Measurements from ENCODE around the gene SLC2A5.
A peak's percentile ranks its signal among the peaks of the same experiment; 100 is the strongest.

SLC2A5 gene

GRCh38 chr1:9107136-9107535, 37.7 kb upstream of the SLC2A5 start:
- Histone ChIP-seq H2BK12ac (ENCODE audit: low read length) (no peak overlapping the region), H3K4me1 (ENCODE audit: control insufficient read depth in 1 of 2, insufficient read depth in 2 of 2, low read length in 2 of 2) (no peaks in the 10 kb centered on the region), H3K4me3 (ENCODE audit: low read depth, low read length) (no peak overlapping the region), H3K36me3 (ENCODE audit: control insufficient read depth in 1 of 2, insufficient read depth in 2 of 2, low read length in 2 of 2) (peaks cover 6 to 27% of the 10 kb centered on the region in 2 experiments), H3K79me1 (ENCODE audit: low read length) (no peaks in the 10 kb centered on the region), H3K4ac (ENCODE audit: low read depth, low read length) (no peak overlapping the region), H4K8ac (ENCODE audit: low read depth, low read length) (no peak overlapping the region), H3K18ac (ENCODE audit: low read length) (no peak overlapping the region), H3K14ac (ENCODE audit: low read length) (no peak overlapping the region), H2BK120ac (ENCODE audit: insufficient read depth, low read length, poor library complexity) (no peak overlapping the region), H4K91ac (ENCODE audit: low read depth, low read length) (no peak overlapping the region), H3K9me3 (ENCODE audit: insufficient read depth, low read depth, low read length) (peaks cover 3% of the 10 kb centered on the region), H2BK5ac (ENCODE audit: low read depth, low read length, poor library complexity) (no peak overlapping the region), H4K12ac (ENCODE audit: low read depth, low read length) (no peak overlapping the region), H3K4me2 (ENCODE audit: low read length) (no peak overlapping the region), H3K27ac (ENCODE audit: low read depth, low read length) (no peak overlapping the region), H2AFZ (ENCODE audit: insufficient read depth, low read length, poor library complexity) (no peak overlapping the region), H3K23ac (ENCODE audit: low read length) (no peak overlapping the region), H2AK5ac (ENCODE audit: low read length) (no peak overlapping the region), H3K9ac (ENCODE audit: low read length) (no peak overlapping the region), H3K27me3 (ENCODE audit: insufficient read depth, low read length) (no peaks in the 10 kb centered on the region), H3K79me2 (ENCODE audit: control insufficient read depth, insufficient read depth, low read length, poor library complexity) (no peaks in the 10 kb centered on the region)
- WGBS (ENCODE audit: extremely low coverage, insufficient coverage, insufficient read length), result no CpG with 5 or more reads among the region's 4 CpGs
- no peak for DNase-seq

- H3K27ac ChIP-seq (ENCODE audit: low read depth, low read length), result no peak overlapping the region
- H3K4ac ChIP-seq (ENCODE audit: low read depth, low read length), result no peak overlapping the region
- no peak overlapping the region for H3K18ac ChIP-seq (ENCODE audit: low read length)
- no peak overlapping the region for H2AK5ac ChIP-seq (ENCODE audit: low read length)
- no peak overlapping the region for H2BK5ac ChIP-seq (ENCODE audit: low read depth, low read length, poor library complexity)
- DNase-seq, result no peak
- H4K8ac ChIP-seq (ENCODE audit: low read depth, low read length), result no peak overlapping the region
- no peak overlapping the region for H2BK120ac ChIP-seq (ENCODE audit: insufficient read depth, low read length, poor library complexity)
- no peak overlapping the region for H4K91ac ChIP-seq (ENCODE audit: low read depth, low read length)
- H3K36me3 ChIP-seq (ENCODE audit: control insufficient read depth in 1 of 2, insufficient read depth in 2 of 2, low read length in 2 of 2), result peaks cover 6 to 28% of the 10 kb centered on the region in 2 experiments
- H2AFZ ChIP-seq (ENCODE audit: insufficient read depth, low read length, poor library complexity), result no peak overlapping the region
- no peak overlapping the region for H3K23ac ChIP-seq (ENCODE audit: low read length)
- H3K27me3 ChIP-seq (ENCODE audit: insufficient read depth, low read length), result no peaks in the 10 kb centered on the region
- no peak overlapping the region for H4K12ac ChIP-seq (ENCODE audit: low read depth, low read length)
- H3K9ac ChIP-seq (ENCODE audit: low read length), result no peak overlapping the region
- no peak overlapping the region for H3K4me2 ChIP-seq (ENCODE audit: low read length)
- no peaks in the 10 kb centered on the region for H3K79me1 ChIP-seq (ENCODE audit: low read length)
- no peaks in the 10 kb centered on the region for H3K4me1 ChIP-seq (ENCODE audit: control insufficient read depth in 1 of 2, insufficient read depth in 2 of 2, low read length in 2 of 2)
- no CpG with 5 or more reads among the region's 14 CpGs for WGBS (ENCODE audit: extremely low coverage, insufficient coverage, insufficient read length)
- no peak overlapping the region for H3K14ac ChIP-seq (ENCODE audit: low read length)
- H3K4me3 ChIP-seq (ENCODE audit: low read depth, low read length), result no peak overlapping the region
- H2BK12ac ChIP-seq (ENCODE audit: low read length), result no peak overlapping the region
- no peaks in the 10 kb centered on the region for H3K9me3 ChIP-seq (ENCODE audit: insufficient read depth, low read depth, low read length)
- H3K79me2 ChIP-seq (ENCODE audit: control insufficient read depth, insufficient read depth, low read length, poor library complexity), result no peaks in the 10 kb centered on the region
Observed at GRCh38 chr1:9106286-9106685, 36.9 kb upstream of the SLC2A5 start.

- no peak overlapping the region for H2BK5ac ChIP-seq (ENCODE audit: low read depth, low read length, poor library complexity)
Observed at GRCh38 chr1:9105336-9105867, 36.0 kb upstream of the SLC2A5 start.

GRCh38 chr1:9101510-9102146, 32.2 kb upstream of the SLC2A5 start:
- DNase-seq, result peak; percentile 43 to 72
- Histone ChIP-seq H3K14ac (ENCODE audit: low read length) (no peak overlapping the region), H3K9ac (ENCODE audit: low read length) (no peak overlapping the region), H2BK12ac (ENCODE audit: low read length) (no peak overlapping the region), H3K18ac (ENCODE audit: low read length) (no peak overlapping the region), H3K27ac (ENCODE audit: low read depth, low read length) (no peak overlapping the region), H3K4me2 (ENCODE audit: low read length) (no peak overlapping the region), H3K4ac (ENCODE audit: low read depth, low read length) (no peak overlapping the region), H2BK120ac (ENCODE audit: insufficient read depth, low read length, poor library complexity) (no peak overlapping the region), H2AK5ac (ENCODE audit: low read length) (no peak overlapping the region), H4K8ac (ENCODE audit: low read depth, low read length) (no peak overlapping the region), H3K36me3 (ENCODE audit: control insufficient read depth in 1 of 2, insufficient read depth in 2 of 2, low read length in 2 of 2) (peaks cover 6 to 20% of the 10 kb centered on the region in 2 experiments), H3K4me1 (ENCODE audit: control insufficient read depth in 1 of 2, insufficient read depth in 2 of 2, low read length in 2 of 2) (no peaks in the 10 kb centered on the region), H4K91ac (ENCODE audit: low read depth, low read length) (no peak overlapping the region), H4K12ac (ENCODE audit: low read depth, low read length) (no peak overlapping the region), H3K27me3 (ENCODE audit: insufficient read depth, low read length) (no peaks in the 10 kb centered on the region), H3K9me3 (ENCODE audit: insufficient read depth, low read depth, low read length) (no peaks in the 10 kb centered on the region), H3K79me2 (ENCODE audit: control insufficient read depth, insufficient read depth, low read length, poor library complexity) (no peaks in the 10 kb centered on the region), H3K23ac (ENCODE audit: low read length) (no peak overlapping the region), H2AFZ (ENCODE audit: insufficient read depth, low read length, poor library complexity) (no peak overlapping the region), H3K4me3 (ENCODE audit: low read depth, low read length) (no peak overlapping the region), H3K79me1 (ENCODE audit: low read length) (no peaks in the 10 kb centered on the region), H2BK5ac (ENCODE audit: low read depth, low read length, poor library complexity) (no peak overlapping the region)
- no CpG with 5 or more reads among the region's 4 CpGs for WGBS (ENCODE audit: extremely low coverage, insufficient coverage, insufficient read length)

More at GRCh38 chr1:9105336-9105867, 36.0 kb upstream of the SLC2A5 start:
- H2AFZ ChIP-seq (ENCODE audit: insufficient read depth, low read length, poor library complexity), result no peak overlapping the region
- no peak overlapping the region for H2BK120ac ChIP-seq (ENCODE audit: insufficient read depth, low read length, poor library complexity)
- DNase-seq, result no peak
- H3K79me2 ChIP-seq (ENCODE audit: control insufficient read depth, insufficient read depth, low read length, poor library complexity), result no peaks in the 10 kb centered on the region
- no peak overlapping the region for H3K4ac ChIP-seq (ENCODE audit: low read depth, low read length)
- no peak overlapping the region for H3K18ac ChIP-seq (ENCODE audit: low read length)
- H3K4me1 ChIP-seq (ENCODE audit: control insufficient read depth in 1 of 2, insufficient read depth in 2 of 2, low read length in 2 of 2), result no peaks in the 10 kb centered on the region
- H4K91ac ChIP-seq (ENCODE audit: low read depth, low read length), result no peak overlapping the region
- no peak overlapping the region for H3K23ac ChIP-seq (ENCODE audit: low read length)
- no peak overlapping the region for H4K8ac ChIP-seq (ENCODE audit: low read depth, low read length)
- no peak overlapping the region for H3K4me2 ChIP-seq (ENCODE audit: low read length)
- no peak overlapping the region for H2BK12ac ChIP-seq (ENCODE audit: low read length)
- H3K9me3 ChIP-seq (ENCODE audit: insufficient read depth, low read depth, low read length), result no peaks in the 10 kb centered on the region
- H3K36me3 ChIP-seq (ENCODE audit: control insufficient read depth in 1 of 2, insufficient read depth in 2 of 2, low read length in 2 of 2), result peaks cover 6 to 29% of the 10 kb centered on the region in 2 experiments
- no peaks in the 10 kb centered on the region for H3K27me3 ChIP-seq (ENCODE audit: insufficient read depth, low read length)
- no peak overlapping the region for H3K9ac ChIP-seq (ENCODE audit: low read length)
- WGBS (ENCODE audit: extremely low coverage, insufficient coverage, insufficient read length), result no CpG with 5 or more reads among the region's 22 CpGs
- peak overlapping the region; percentile 3 for H3K4me3 ChIP-seq (ENCODE audit: low read depth, low read length)
- no peak overlapping the region for H3K27ac ChIP-seq (ENCODE audit: low read depth, low read length)
- no peak overlapping the region for H4K12ac ChIP-seq (ENCODE audit: low read depth, low read length)
- H2AK5ac ChIP-seq (ENCODE audit: low read length), result no peak overlapping the region
- H3K14ac ChIP-seq (ENCODE audit: low read length), result no peak overlapping the region
- H3K79me1 ChIP-seq (ENCODE audit: low read length), result no peaks in the 10 kb centered on the region
